Measurements from ENCODE around the gene SSBP4.

Gene SSBP4

DNA sequence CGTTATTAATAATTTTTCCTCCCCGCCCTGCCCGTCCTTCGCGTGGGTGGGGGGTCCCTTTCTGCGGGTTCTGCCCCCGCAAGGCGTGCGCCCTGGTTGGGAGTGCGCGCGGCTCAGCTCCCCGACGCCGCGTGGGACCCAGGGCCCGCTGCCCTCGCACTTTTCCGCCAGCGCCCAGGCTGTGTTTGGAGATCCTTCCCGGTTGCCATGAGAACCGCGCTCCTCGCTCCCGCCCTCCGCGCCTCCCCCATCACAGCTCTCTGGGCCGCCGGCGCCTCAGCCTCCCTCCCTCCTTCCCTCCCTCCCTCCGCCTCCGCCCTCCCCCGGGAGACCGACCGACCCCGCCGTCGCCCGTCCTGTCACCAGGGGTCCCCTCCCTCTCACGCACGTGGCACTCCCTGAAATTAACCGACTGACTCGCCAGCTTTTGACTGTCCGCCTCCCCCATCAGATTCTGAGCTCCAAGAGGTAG, 2.4 kb upstream of the SSBP4 start:
- peak; percentile 46; the same call in 1 of the 2 replicates for TF ChIP-seq POLR2AphosphoS5 (IDR thresholded peaks at IDR 0.05; ENCODE audit: borderline replicate concordance, low read depth, low read length)
- peak; percentile 52 for TF ChIP-seq FOXP2 (optimal IDR thresholded peaks at IDR 0.05; ENCODE audit: control extremely low read depth, extremely low read length, insufficient read depth)
- TF ChIP-seq EZH2 (IDR thresholded peaks at IDR 0.05), result no peak
- H3K36me3 ChIP-seq (ENCODE audit: insufficient read depth, low read length), result no peaks in the 10 kb centered on the region
- peak overlapping the region; percentile 99 for H3K27ac ChIP-seq
- peak overlapping the region; percentile 82 for H3K4me3 ChIP-seq
- DNase-seq (ENCODE audit: low read depth, low spot score), result no peak
- no peaks in the 10 kb centered on the region for H3K9me3 ChIP-seq (ENCODE audit: low read depth, low read length)
- H3K9ac ChIP-seq (ENCODE audit: insufficient read length), result peak overlapping the region; percentile 76

DNA sequence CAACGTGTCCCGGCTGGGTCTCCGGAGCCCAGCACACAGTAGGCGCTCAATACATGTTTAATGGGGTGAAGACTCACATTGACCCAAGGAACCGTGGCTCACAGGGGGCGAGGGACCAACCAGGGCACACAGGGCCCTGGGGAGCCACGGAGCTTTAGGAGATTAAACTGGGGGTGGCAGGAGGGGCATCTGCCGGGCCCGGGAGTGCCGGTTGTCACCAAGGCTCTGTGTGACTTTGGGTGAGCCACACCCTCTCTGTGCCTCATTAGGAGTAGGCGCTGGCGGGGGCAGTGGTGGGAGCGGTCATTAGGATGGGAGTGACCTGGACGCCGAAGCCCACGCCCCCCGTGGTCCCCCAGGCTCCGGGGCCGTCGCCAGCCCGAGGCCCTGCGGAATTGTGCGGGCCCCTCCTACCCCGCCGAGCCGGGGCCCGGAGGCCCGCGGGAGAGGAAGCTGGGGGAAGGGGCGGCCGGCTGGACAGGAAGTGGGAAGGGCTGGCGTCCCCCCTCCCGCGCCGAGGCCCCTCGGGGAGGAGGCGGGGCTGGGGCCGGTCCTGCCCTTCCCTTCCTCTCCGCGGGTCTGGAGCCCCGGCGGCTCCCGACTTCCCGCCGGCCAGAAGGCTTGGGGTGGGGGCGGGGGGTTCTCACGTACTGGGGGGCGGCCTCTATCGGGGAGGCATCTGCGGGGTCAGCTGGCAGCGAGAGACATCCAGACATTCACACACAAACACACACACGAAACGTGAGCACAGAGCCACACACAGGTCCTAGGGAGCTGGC, 1.8 kb upstream of the SSBP4 start:
- H3K27ac ChIP-seq, result peak overlapping the region; percentile 99
- peak overlapping the region; percentile 76 for H3K9ac ChIP-seq (ENCODE audit: insufficient read length)
- H3K9me3 ChIP-seq (ENCODE audit: low read depth, low read length), result no peaks in the 10 kb centered on the region
- TF ChIP-seq FOXP2 (optimal IDR thresholded peaks at IDR 0.05; ENCODE audit: control extremely low read depth, extremely low read length, insufficient read depth) (no peak), EZH2 (IDR thresholded peaks at IDR 0.05) (no peak), POLR2AphosphoS5 (IDR thresholded peaks at IDR 0.05; ENCODE audit: borderline replicate concordance, low read depth, low read length) (no peak)
- H3K36me3 ChIP-seq (ENCODE audit: insufficient read depth, low read length), result no peaks in the 10 kb centered on the region
- DNase-seq (ENCODE audit: low read depth, low spot score), result no peak
- H3K4me3 ChIP-seq, result peak overlapping the region; percentile 82

DNA sequence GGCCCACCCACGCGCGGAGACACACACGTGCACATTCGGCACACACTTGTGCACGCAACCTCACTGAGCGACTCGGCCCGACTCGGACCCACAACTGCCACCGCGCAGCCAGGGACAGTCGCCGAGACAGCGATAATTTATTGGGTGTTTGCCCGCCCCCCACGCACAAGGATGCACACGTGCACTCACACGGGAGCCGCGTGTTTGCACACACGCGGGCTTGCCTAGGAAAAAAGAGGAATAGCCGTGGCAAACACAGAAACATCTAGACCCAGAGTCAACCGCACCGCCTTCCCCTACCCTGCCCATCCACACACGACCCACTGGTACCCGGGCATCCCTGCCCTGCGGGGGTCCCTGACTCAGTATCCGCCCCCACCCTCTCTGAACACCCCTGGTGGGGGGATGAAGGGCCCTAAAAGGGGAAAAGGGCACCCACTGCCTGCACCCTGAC, 1.1 kb upstream of the SSBP4 start:
- Histone ChIP-seq H3K4me3 (peak overlapping the region; percentile 82), H3K9me3 (ENCODE audit: low read depth, low read length) (no peaks in the 10 kb centered on the region), H3K36me3 (ENCODE audit: insufficient read depth, low read length) (no peaks in the 10 kb centered on the region; the same call in 1 of the 2 replicates), H3K9ac (ENCODE audit: insufficient read length) (no peak overlapping the region), H3K27ac (peak overlapping the region; percentile 99)
- DNase-seq (ENCODE audit: low read depth, low spot score), result no peak
- TF ChIP-seq POLR2AphosphoS5 (IDR thresholded peaks at IDR 0.05; ENCODE audit: borderline replicate concordance, low read depth, low read length), result 0 out of 2 replicates have a peak, but pooled peaks have one; percentile 11
- TF ChIP-seq FOXP2 (optimal IDR thresholded peaks at IDR 0.05; ENCODE audit: control extremely low read depth, extremely low read length, insufficient read depth), result no peak

DNA sequence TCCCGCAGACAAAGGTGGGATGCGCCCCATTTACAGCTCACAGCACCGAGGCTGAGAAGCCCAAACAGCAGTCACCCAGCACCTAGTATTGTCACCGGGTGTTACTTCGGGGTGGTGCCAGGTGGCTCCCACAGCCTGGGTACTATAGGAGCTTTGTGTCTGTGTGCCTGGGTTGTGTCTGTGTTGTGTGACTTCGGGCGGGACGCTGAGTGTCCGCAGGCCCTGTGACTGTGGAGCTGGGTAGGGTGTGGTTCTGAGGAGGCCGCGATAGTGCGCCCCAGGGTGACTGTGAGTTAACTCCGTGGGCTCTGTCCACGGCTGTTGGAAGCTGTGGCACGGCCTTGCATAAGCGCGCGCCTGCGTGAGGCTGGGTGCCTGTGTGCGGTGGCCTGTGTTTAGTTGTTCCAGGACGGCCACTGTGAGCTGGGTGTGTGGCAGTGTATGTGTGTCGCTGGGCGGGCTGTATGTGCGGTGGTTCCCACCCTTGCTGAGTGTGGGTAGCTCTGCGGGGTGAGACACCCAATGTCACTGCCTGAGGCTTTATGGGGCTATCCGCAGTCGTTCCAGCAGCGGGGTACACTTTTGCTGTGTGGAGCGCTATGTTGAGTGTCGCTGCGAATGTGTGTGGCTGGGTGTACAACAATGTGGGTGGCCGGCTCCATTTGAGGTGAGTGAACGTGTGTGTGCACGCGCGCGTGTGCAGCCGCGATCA, 559 bp upstream of the SSBP4 start:
- Histone ChIP-seq H3K9me3 (ENCODE audit: low read depth, low read length) (no peaks in the 10 kb centered on the region), H3K27ac (peak overlapping the region; percentile 99), H3K36me3 (ENCODE audit: insufficient read depth, low read length) (no peaks in the 10 kb centered on the region; the same call in 1 of the 2 replicates), H3K9ac (ENCODE audit: insufficient read length) (peak overlapping the region; percentile 5), H3K4me3 (peak overlapping the region; percentile 87)
- TF ChIP-seq EZH2 (IDR thresholded peaks at IDR 0.05), result no peak
- no peak for TF ChIP-seq POLR2AphosphoS5 (IDR thresholded peaks at IDR 0.05; ENCODE audit: borderline replicate concordance, low read depth, low read length)
- TF ChIP-seq FOXP2 (optimal IDR thresholded peaks at IDR 0.05; ENCODE audit: control extremely low read depth, extremely low read length, insufficient read depth), result no peak
- DNase-seq (ENCODE audit: low read depth, low spot score), result no peak

DNA sequence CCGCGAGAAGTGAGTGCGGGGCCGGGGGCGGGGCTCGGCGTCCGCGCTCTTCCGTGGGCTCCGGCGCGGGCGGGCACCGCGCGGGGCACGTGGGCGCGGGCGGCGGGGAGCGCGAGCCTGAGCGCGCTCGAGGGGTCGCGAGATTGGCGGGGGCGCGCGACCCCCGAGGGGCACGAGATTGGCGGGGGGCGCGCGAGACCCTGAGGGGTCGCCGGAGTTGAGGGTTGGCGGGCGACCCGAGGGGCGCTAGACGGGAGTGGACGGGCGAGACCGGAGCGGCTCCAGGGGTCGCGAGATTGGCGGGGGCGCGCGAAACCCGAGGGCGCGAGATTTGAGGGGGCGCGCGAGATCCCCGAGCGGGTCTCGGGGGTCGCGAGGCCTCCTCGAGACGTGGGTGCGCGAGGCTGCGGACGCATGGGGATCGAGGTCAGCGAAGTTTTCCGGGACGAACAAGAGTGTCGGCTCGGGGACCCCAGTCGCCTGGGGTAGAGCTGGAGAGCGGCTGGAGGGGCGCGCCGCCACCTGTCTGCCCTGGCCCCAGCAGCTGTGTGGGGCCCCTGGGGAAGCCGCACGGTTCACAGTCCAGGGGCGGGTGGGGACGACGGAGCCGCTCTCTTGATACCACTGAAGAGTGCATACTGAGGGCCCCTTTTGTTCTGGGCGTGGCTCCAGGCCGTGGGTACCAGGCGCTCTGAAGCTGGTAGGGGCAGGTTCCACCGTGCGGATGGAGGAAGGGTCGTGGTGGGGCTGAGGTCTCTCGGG, 682 bp downstream of the SSBP4 start:
- no peak for DNase-seq (ENCODE audit: low read depth, low spot score)
- peak overlapping the region; percentile 57; the same call in 1 of the 2 replicates for H3K27ac ChIP-seq

DNA sequence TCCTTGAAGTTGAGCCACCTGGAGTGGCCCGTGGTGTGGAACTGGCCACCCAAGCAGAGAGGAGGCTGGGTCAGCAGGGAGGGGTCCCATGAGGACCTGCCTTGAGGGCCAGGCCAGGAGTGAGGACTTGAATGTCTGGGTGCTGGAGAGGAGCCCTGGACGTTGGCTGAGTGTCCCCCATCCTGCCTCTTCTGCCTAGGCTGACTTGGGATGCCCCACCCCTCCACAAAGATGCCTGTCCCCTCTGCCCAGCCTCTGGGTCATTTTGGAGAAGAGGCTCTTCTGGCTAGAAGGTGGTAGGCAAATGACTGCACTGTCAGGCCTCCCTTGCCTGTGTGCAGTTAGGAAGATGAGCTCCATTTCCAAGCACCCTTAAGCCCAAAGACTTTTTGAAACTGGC, 1.7 kb downstream of the SSBP4 start:
- no peak for DNase-seq (ENCODE audit: low read depth, low spot score)
- Histone ChIP-seq H3K4me3 (peak overlapping the region; percentile 87), H3K9me3 (ENCODE audit: low read depth, low read length) (no peaks in the 10 kb centered on the region), H3K9ac (ENCODE audit: insufficient read length) (peak overlapping the region; percentile 92), H3K36me3 (ENCODE audit: insufficient read depth, low read length) (no peaks in the 10 kb centered on the region; the same call in 1 of the 2 replicates), H3K27ac (peak overlapping the region; percentile 46; the same call in 1 of the 2 replicates)
- TF ChIP-seq EZH2 (IDR thresholded peaks at IDR 0.05), result no peak
- TF ChIP-seq POLR2AphosphoS5 (IDR thresholded peaks at IDR 0.05; ENCODE audit: borderline replicate concordance, low read depth, low read length), result no peak
- TF ChIP-seq FOXP2 (optimal IDR thresholded peaks at IDR 0.05; ENCODE audit: control extremely low read depth, extremely low read length, insufficient read depth), result no peak

More for the DNA sequence above, 682 bp downstream of the SSBP4 start:
- Histone ChIP-seq H3K9me3 (ENCODE audit: low read depth, low read length) (no peaks in the 10 kb centered on the region), H3K36me3 (ENCODE audit: insufficient read depth, low read length) (no peaks in the 10 kb centered on the region; the same call in 1 of the 2 replicates), H3K4me3 (peak overlapping the region; percentile 87), H3K9ac (ENCODE audit: insufficient read length) (peak overlapping the region; percentile 92)
- TF ChIP-seq FOXP2 (optimal IDR thresholded peaks at IDR 0.05; ENCODE audit: control extremely low read depth, extremely low read length, insufficient read depth) (no peak), POLR2AphosphoS5 (IDR thresholded peaks at IDR 0.05; ENCODE audit: borderline replicate concordance, low read depth, low read length) (no peak), EZH2 (IDR thresholded peaks at IDR 0.05) (no peak)

DNA sequence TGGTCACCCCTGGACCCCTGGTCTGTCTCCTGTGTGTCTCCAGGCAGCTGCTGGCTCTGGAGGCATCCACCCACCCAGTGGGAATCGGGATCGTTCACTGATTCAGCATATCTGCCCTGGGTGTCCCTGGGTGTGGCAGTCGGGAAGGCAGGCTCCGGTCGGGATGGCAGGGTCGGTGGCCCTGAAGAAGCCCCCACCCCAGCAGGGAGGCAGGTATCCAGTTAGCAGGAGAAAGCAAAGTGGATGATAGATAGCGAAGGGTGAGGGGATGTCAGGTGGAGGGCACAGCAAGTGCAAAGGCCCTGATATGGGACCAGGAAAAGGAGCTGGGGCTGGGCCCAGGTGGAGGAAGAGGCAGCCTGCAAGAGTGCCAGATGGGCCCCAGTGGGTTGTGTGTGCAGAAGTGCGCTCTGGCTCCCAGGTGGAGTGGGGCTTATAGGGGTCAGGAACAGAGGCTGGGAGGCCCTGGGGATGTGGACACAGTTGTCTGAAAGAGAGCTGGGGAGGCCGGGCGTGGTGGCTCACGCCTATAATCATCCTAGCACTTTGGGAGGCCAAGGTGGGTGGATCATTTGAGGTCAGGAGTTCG, 2.3 kb downstream of the SSBP4 start:
- Histone ChIP-seq H3K27ac (peak overlapping the region; percentile 46; the same call in 1 of the 2 replicates), H3K9me3 (ENCODE audit: low read depth, low read length) (no peaks in the 10 kb centered on the region), H3K36me3 (ENCODE audit: insufficient read depth, low read length) (no peaks in the 10 kb centered on the region; the same call in 1 of the 2 replicates), H3K4me3 (peak overlapping the region; percentile 87), H3K9ac (ENCODE audit: insufficient read length) (no peak overlapping the region)
- no peak for DNase-seq (ENCODE audit: low read depth, low spot score)
- TF ChIP-seq EZH2 (IDR thresholded peaks at IDR 0.05) (no peak), FOXP2 (optimal IDR thresholded peaks at IDR 0.05; ENCODE audit: control extremely low read depth, extremely low read length, insufficient read depth) (no peak), POLR2AphosphoS5 (IDR thresholded peaks at IDR 0.05; ENCODE audit: borderline replicate concordance, low read depth, low read length) (no peak; the same call in 1 of the 2 replicates)

Measured in SK-N-MC (cell line).